Measurements from ENCODE around the gene BARHL2.

Gene BARHL2

GRCh38 chr1:90726425-90726985 lies 9.4 kb upstream of the BARHL2 start:
- H3K4me1 ChIP-seq (ENCODE audit: control insufficient read depth, low read length), result peaks cover 6% of the 10 kb centered on the region
- H3K9me2 ChIP-seq (replicated peaks; ENCODE audit: control insufficient read depth, low read length), result no peaks in the 10 kb centered on the region
- peaks cover 4% of the 10 kb centered on the region; the same call in 1 of the 2 replicates for H3K27me3 ChIP-seq (ENCODE audit: control insufficient read depth, low read length)
- no peaks in the 10 kb centered on the region for H3K36me3 ChIP-seq (ENCODE audit: control insufficient read depth, low read length)
- TF ChIP-seq EZH2phosphoT487 (IDR thresholded peaks at IDR 0.05; ENCODE audit: borderline replicate concordance, low read length) (no peak), CTCF (IDR thresholded peaks at IDR 0.05; ENCODE audit: low read depth, low read length, poor library complexity, severe bottlenecking) (no peak)
- H3K4me2 ChIP-seq (ENCODE audit: low read length), result no peak overlapping the region
- no peaks in the 10 kb centered on the region for H3K79me2 ChIP-seq (ENCODE audit: control insufficient read depth, low read length)
- no peaks in the 10 kb centered on the region for H3K9me3 ChIP-seq (ENCODE audit: control insufficient read depth, insufficient read depth, low read length)
- no peaks in the 10 kb centered on the region for H3F3A ChIP-seq (ENCODE audit: control insufficient read depth, insufficient read depth)
- H3K4me3 ChIP-seq (ENCODE audit: low read length), result no peak overlapping the region
- no peak overlapping the region for H3K27ac ChIP-seq (ENCODE audit: low read depth, low read length)
- H4K20me1 ChIP-seq (ENCODE audit: control insufficient read depth, insufficient read depth, low read depth, low read length), result no peaks in the 10 kb centered on the region

- H3K4me1 ChIP-seq (ENCODE audit: control insufficient read depth, low read length), result peaks cover 6% of the 10 kb centered on the region
- H3K36me3 ChIP-seq (ENCODE audit: control insufficient read depth, low read length), result no peaks in the 10 kb centered on the region
- H3K79me2 ChIP-seq (ENCODE audit: control insufficient read depth, low read length), result no peaks in the 10 kb centered on the region
- no peaks in the 10 kb centered on the region for H4K20me1 ChIP-seq (ENCODE audit: control insufficient read depth, insufficient read depth, low read depth, low read length)
- no peak for TF ChIP-seq EZH2phosphoT487 (IDR thresholded peaks at IDR 0.05; ENCODE audit: borderline replicate concordance, low read length)
- TF ChIP-seq CTCF (IDR thresholded peaks at IDR 0.05; ENCODE audit: low read depth, low read length, poor library complexity, severe bottlenecking), result no peak
- H3K4me3 ChIP-seq (ENCODE audit: low read length), result no peak overlapping the region
- no peak overlapping the region for H3K4me2 ChIP-seq (ENCODE audit: low read length)
- no peaks in the 10 kb centered on the region for H3F3A ChIP-seq (ENCODE audit: control insufficient read depth, insufficient read depth)
- no peak overlapping the region for H3K27ac ChIP-seq (ENCODE audit: low read depth, low read length)
- no peaks in the 10 kb centered on the region for H3K9me3 ChIP-seq (ENCODE audit: control insufficient read depth, insufficient read depth, low read length)
- H3K9me2 ChIP-seq (replicated peaks; ENCODE audit: control insufficient read depth, low read length), result no peaks in the 10 kb centered on the region
- peaks cover 4% of the 10 kb centered on the region; the same call in 1 of the 2 replicates for H3K27me3 ChIP-seq (ENCODE audit: control insufficient read depth, low read length)
Observed at GRCh38 chr1:90725657-90726424, 8.7 kb upstream of the BARHL2 start.

- H3K79me2 ChIP-seq (ENCODE audit: control insufficient read depth, low read length), result no peaks in the 10 kb centered on the region
- no peaks in the 10 kb centered on the region for H3K9me2 ChIP-seq (replicated peaks; ENCODE audit: control insufficient read depth, low read length)
- no peaks in the 10 kb centered on the region for H3K9me3 ChIP-seq (ENCODE audit: control insufficient read depth, insufficient read depth, low read length)
- peaks cover 6% of the 10 kb centered on the region for H3K4me1 ChIP-seq (ENCODE audit: control insufficient read depth, low read length)
- H3K4me2 ChIP-seq (ENCODE audit: low read length), result no peak overlapping the region
- peaks cover 4% of the 10 kb centered on the region; the same call in 1 of the 2 replicates for H3K27me3 ChIP-seq (ENCODE audit: control insufficient read depth, low read length)
- H3K27ac ChIP-seq (ENCODE audit: low read depth, low read length), result no peak overlapping the region
- H4K20me1 ChIP-seq (ENCODE audit: control insufficient read depth, insufficient read depth, low read depth, low read length), result no peaks in the 10 kb centered on the region
- no peaks in the 10 kb centered on the region for H3K36me3 ChIP-seq (ENCODE audit: control insufficient read depth, low read length)
- no peak for TF ChIP-seq EZH2phosphoT487 (IDR thresholded peaks at IDR 0.05; ENCODE audit: borderline replicate concordance, low read length)
- TF ChIP-seq CTCF (IDR thresholded peaks at IDR 0.05; ENCODE audit: low read depth, low read length, poor library complexity, severe bottlenecking), result no peak
- no peak overlapping the region for H3K4me3 ChIP-seq (ENCODE audit: low read length)
- H3F3A ChIP-seq (ENCODE audit: control insufficient read depth, insufficient read depth), result no peaks in the 10 kb centered on the region
Observed at GRCh38 chr1:90724926-90725656, 8.0 kb upstream of the BARHL2 start.
